ENCODE measurements around the gene PEBP1.

Gene PEBP1

GRCh38 chr12:118193958-118194357, 58.0 kb downstream of the PEBP1 start:
- DNase-seq (ENCODE audit: low spot score): no peak

Measured in putamen (tissue), 1 donor.